Activated CD4-positive, alpha-beta T cell treated with anti-CD3 and anti-CD28 coated beads for 4 hours (primary cell): ENCODE results near the gene DPP6.

Source experiments
- DNase-seq, 2 donors: peaks; one replicate each; pipeline ENCODE4 v3.0.0-alpha.2; 2020

The DPP6 gene

DNA sequence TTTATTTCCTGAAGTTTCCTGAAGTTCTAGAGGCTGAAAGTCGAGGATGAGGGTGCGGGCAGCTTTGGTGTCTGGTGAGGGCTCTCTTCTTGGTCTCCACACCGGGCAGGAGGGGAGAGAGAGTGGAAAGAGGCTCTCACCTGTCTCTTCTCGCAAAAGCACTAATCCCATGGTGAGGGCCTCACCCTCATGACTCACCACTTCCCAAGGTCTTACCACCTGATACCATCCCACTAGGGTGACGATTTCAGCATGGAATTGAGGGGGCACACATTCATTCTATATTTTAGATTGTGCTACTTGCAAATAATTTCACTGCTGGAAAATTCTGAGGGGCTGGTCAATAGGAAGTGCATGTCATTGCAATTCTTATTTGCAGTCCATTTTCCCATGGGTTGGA is 292.9 kb downstream of the DPP6 start:
- DNase-seq, result no peak

GRCh38 chr7:154347700-154348266 is 295.6 kb downstream of the DPP6 start:
- DNase-seq, result no peak

DNA sequence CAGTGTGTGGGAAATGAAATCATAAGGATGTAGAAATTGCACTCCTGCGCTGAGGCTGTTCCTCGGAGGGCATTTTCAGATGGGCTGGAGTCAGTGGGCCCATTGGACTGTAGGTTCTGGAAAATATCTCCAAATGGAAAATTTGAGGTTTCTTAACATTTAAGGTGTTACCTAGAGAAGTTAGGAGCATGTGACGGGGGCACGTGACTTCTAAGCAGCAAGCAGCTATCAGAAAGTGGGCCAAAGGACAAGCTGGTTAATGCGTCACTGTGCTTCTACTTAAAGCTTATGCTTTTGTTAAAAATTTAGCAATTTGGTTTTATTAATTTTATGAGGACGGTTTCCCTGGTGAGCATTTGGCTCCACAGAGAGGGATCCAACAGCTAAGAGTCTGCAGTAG is 298.7 kb downstream of the DPP6 start:
- no peak for DNase-seq

GRCh38 chr7:154353355-154353767 is 301.2 kb downstream of the DPP6 start:
- DNase-seq, result no peak

GRCh38 chr7:154364170-154364569 is 312.0 kb downstream of the DPP6 start:
- no peak for DNase-seq

- no peak for DNase-seq
These were observed 319.2 kb downstream of the DPP6 start for GRCh38 chr7:154371424-154371823.

- no peak for DNase-seq
These were observed 319.9 kb downstream of the DPP6 start for GRCh38 chr7:154372011-154372601.

- no peak for DNase-seq
These were observed 321.8 kb downstream of the DPP6 start for GRCh38 chr7:154373956-154374355.

DNA sequence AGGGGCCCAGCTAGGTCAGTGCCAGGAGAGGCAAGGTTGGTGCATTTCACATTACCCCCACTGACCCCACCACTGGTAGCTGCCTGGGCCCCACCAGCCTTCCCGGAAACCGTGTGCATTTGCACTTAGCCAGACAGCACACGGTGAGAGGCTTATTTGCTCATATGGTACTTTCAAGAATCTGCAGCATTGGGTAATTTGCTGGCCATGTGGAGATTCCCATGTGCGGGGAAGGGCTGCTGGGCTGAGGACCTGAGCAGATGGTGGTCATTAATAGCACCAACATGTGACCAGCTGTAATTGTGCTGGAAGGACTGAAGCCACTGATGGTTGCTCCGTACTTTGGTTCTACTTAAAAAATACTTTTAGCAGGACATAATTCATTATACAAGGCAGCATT is 323.8 kb downstream of the DPP6 start:
- DNase-seq, result no peak

DNA sequence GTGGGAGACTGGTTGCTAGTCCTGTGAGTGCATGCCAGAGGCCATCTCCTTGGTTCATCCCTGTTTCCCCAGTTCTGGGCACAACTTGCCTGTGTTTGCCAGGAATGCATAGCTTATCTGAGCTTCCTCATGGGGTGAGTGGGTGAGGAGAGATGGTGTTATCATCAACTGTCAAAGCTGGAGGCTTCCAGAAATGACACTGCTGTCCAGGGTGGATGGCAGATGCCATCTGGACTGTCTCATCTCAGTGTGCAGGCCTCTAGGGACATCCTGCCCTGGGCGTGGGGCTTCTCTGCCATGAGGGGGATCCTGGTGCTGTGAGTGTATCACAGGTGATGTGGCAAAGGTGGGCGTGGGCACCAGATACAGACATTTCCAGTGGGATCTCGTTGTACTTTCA is 328.6 kb downstream of the DPP6 start:
- no peak for DNase-seq

DNA sequence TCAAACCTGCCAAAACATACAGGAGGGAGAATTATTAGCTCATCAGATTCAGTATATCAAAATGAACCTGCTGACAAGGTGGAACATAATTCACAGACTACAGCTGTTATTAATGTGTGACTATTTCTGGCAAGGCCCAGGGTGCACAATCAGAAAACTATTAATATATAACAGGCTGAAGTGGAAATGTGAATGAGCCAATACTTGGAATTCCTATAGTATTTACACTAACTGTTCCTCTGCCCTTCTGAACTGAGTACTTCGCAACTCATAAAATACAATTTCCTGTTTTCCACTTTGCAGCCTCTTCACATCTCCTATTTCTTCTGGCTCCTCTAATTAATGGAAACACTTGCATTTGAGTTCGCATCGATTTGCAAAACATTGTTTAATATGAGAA is 330.8 kb downstream of the DPP6 start:
- no peak for DNase-seq

DNA sequence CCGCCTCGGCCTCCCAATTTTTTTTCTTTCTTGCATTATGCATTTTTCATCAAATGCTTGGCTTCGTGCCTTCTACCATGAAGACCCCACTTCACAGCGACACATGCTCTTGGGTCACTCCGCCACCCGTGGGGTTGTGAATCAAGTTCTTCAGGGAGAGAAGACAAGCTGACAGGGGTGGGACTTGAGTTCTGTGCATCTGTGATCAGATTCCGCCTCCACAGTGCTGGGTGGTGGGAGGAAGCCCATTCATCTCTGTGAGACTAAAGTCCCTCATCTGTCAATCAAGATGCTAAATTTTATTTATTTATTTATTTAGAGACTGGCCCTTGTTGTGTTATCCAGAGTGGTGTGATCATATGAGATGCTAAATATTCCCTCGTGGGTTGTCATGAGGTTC is 333.0 kb downstream of the DPP6 start:
- no peak for DNase-seq

DNA sequence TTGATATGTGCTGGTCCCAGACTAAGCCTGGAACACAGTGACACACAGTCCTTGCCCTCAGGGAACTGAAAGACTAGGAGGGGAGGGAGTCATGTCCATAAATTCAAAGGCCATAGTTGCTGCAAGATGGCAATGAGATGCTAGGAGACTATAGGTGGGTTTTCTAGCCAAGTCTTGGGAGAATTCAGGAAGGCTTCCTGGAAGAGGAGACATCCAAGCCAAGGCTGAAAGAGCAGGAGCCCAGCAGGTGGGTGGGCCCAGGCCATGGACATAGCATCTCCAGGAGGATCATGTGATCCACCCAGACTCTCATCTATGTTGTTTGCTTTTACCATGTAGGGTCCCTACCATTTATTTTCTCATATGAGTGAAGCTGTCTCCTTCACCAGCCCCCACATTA is 335.1 kb downstream of the DPP6 start:
- DNase-seq, result no peak

DNA sequence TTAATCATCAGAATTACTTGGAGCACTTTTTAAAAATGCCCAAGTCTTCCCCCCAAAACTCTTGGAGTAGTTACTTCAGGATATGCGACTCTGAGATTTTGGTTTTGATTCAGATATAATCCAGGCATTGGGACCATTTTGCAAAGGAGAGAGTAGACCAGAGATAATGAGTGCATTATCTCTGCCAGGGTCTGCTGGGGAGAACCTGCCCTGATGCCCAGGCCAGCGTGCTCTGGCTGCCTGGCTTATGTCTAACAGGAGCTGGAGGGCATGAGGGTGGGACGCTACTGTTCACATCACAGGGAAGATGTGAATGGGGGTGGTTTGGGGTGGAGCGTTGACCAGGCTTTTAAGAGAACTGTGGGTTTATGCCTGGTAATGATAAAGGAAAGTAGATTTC is 336.2 kb downstream of the DPP6 start:
- no peak for DNase-seq

GRCh38 chr7:154388999-154389398 is 336.8 kb downstream of the DPP6 start:
- no peak for DNase-seq

GRCh38 chr7:154390961-154391360 is 338.8 kb downstream of the DPP6 start:
- no peak for DNase-seq

DNA sequence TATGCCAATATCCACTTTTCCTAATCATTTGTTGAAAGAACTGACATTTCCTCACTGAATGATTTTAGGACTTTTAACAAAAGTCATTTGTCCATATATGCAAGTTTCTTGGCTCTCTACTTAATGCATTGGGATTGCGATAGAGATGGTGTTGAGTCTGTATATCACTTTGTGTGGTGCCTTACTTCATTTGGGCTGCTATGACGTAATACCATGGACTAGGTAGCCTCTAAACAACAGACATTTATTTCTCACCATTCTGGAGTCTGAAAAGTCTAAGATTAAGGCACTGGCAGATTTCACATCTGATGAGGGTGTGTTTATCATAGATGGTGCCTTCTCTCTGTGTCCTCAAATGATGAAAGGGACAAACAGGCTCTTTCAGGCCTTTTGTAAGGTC is 342.6 kb downstream of the DPP6 start:
- no peak for DNase-seq

DNA sequence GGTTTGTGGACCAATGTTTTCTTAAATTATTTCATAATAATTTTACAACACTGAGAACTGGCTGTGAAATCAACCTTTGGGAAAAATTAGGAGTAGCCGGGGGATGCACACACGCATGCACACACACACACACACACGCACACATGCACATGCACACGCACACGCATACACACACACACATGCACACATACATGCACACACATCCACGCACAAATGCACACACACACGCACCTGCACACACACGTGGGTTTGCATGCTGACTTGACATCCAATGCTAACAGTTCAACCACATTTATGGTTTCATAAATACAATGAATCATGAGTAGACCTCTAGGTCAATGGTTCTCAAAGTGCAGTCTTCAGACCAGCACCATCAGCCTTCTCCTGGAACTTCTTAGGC is 354.1 kb downstream of the DPP6 start:
- DNase-seq, result no peak

GRCh38 chr7:154409703-154410311 is 357.6 kb downstream of the DPP6 start:
- no peak for DNase-seq

DNA sequence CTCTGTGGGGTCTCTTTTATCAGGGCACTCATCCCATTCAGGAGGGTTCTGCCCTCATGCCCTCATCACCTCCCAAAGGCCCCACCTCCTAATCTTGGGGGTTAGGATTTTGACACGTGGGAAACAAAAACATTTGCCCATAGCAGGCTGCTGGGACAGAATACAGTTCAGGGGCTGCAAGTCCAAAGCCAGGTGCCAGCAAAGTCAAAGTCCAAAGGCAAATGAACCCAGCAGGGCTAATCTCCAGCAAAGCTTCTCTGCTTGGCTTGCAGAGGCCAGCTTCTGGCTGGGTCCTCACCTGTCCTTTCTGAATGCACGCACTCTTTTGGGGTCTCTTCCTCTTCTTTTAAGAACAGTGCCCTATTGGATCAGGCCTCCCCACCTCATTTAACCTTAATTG is 359.9 kb downstream of the DPP6 start:
- no peak for DNase-seq

- no peak for DNase-seq
These were observed 363.7 kb downstream of the DPP6 start for GRCh38 chr7:154415709-154416399.

DNA sequence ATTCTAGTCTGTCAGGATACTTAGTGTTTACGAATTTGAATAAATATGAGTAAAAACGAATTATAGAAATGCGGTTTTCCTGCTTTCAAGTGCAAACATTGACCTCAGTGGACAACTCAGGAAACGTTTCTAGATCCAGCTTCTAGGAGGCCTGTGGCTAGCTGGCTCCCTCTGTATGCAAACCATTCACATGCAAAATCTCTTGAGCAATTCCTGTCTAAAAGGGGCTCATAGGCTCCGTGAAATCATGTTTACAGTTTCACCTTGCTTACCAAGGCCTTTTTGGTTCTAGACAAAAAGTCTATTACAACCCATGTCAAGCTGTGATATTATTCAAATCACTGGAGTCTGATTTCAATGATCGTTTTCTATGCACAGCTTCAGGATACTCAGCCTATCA is 364.5 kb downstream of the DPP6 start:
- DNase-seq, result no peak

GRCh38 chr7:154419344-154419743 is 367.1 kb downstream of the DPP6 start:
- no peak for DNase-seq

DNA sequence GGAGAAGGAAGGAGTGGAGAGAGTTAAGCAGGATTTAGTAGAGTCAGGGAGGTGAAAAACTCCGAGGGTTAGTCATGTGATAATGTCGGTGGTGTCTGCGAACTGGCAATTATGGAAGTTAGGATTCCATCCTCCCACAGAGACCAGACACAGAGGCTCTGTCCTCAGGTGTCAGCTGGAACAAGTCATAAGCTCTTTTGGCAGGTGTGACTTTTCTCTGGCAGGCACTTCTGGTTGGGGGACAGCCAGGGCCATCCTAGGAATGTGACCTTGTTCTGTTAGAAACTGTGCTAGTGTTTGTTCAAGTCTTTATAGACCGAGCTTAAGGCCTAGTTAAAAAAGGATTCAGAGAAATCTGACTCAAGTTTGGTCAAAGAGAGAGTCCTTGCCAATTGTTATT is 371.0 kb downstream of the DPP6 start:
- no peak for DNase-seq
